GM12873 (cell line): ENCODE measurements around the gene GCC1.

ENCODE experiments used
- TF ChIP-seq, protein P1 (sequence below): IDR thresholded peaks from 2 replicates; pipeline ENCODE4 v1.5.1; 2012; ENCODE audit warnings: low read depth, mild to moderate bottlenecking, moderate library complexity, low read length, control low read depth; ENCODE audit not compliant: insufficient read depth; ENCODE audit errors: missing control alignments

Gene GCC1, protein sequence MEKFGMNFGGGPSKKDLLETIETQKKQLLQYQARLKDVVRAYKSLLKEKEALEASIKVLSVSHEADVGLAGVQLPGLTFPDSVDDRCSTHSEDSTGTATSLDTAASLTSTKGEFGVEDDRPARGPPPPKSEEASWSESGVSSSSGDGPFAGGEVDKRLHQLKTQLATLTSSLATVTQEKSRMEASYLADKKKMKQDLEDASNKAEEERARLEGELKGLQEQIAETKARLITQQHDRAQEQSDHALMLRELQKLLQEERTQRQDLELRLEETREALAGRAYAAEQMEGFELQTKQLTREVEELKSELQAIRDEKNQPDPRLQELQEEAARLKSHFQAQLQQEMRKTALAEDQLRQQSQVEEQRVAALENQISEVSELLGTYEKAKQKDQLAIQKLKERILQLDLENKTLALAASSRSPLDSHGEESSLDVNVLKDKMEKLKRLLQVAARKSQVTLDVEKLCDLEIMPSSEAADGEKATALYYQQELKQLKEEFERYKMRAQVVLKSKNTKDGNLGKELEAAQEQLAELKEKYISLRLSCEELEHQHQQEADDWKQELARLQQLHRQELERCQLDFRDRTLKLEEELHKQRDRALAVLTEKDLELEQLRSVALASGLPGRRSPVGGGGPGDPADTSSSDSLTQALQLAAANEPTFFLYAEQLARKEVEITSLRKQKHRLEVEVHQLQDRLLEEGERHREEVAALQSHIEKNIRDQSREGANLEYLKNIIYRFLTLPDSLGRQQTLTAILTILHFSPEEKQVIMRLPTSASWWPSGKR

DNA sequence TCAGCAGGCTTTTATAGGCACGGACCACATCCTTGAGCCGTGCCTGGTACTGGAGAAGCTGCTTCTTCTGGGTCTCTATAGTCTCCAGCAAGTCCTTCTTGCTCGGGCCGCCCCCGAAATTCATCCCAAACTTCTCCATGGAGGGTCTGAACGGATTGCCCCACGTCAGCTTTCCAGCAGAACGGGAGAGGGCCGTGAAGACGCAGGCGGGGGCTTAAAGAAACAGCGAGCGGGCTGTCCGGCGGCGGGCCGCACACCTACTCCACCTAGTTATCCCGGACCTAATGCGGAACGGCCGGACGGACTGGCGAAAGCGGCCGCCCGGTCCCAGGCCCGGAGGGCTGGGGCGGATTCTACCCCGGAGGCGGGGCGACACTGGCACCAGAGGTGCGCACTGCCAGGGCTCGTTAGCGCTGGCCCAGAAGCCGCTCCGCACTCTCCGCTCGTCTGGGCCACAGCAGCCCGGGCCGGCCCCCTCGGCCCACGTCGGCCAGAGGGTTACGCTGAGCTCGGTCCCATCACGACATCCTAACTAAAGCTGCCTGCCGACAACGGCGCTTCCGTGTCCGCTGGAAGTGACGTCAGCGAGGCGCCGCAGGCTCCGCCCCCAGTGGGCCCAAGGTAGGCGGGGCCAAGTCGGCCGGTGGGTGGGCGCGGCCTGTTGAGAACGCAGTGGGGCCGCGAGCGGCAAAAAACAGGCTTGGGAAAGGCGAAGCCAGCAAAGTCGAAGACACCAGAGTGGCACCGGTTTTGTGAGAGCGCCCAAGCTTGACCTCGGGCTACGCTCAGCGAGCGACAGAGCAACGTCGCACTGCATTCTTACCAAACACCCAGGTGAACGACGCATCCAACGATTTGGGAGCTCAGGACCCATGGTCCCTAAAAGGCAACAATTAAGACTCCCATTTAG lies at the start of gene GCC1:
GCC1 (minus strand) TSS at position 553 of the 910 bp plus-strand sequence; CDS start at position 139, 414 bp downstream.
- TF ChIP-seq, protein P1, sequence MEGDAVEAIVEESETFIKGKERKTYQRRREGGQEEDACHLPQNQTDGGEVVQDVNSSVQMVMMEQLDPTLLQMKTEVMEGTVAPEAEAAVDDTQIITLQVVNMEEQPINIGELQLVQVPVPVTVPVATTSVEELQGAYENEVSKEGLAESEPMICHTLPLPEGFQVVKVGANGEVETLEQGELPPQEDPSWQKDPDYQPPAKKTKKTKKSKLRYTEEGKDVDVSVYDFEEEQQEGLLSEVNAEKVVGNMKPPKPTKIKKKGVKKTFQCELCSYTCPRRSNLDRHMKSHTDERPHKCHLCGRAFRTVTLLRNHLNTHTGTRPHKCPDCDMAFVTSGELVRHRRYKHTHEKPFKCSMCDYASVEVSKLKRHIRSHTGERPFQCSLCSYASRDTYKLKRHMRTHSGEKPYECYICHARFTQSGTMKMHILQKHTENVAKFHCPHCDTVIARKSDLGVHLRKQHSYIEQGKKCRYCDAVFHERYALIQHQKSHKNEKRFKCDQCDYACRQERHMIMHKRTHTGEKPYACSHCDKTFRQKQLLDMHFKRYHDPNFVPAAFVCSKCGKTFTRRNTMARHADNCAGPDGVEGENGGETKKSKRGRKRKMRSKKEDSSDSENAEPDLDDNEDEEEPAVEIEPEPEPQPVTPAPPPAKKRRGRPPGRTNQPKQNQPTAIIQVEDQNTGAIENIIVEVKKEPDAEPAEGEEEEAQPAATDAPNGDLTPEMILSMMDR, result no peak

DNA sequence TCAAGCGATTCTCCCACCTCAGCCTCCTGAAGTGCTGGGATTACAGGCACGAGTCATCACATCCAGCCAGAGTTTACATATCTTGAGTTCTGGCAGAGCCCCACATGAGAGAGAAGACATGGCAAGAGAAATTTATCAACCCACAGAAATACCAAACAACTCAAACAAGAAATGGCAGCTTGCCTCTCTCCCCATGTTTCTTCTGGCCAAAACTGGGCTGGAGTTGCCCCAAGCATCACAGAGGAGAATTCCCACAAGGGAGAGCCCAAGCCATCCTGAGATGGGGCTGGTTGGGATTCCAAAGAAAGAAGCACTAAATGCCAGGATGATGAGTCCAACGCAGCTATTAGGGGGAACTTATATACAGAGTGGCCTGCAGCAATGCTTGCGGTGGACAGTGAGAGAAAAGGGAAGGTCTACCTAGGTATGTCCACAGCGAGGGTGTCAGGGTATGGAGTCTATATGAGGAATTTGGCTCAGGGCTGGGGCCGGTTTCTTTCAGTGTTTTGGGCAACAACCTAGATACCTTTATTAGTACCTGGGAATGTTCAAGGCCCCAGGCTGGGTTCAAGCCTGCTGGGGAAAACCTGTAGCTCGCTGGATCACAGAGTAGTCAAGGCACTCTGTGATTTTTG lies 47.0 kb upstream of the GCC1 start:
- TF ChIP-seq, protein P1, result no peak

DNA sequence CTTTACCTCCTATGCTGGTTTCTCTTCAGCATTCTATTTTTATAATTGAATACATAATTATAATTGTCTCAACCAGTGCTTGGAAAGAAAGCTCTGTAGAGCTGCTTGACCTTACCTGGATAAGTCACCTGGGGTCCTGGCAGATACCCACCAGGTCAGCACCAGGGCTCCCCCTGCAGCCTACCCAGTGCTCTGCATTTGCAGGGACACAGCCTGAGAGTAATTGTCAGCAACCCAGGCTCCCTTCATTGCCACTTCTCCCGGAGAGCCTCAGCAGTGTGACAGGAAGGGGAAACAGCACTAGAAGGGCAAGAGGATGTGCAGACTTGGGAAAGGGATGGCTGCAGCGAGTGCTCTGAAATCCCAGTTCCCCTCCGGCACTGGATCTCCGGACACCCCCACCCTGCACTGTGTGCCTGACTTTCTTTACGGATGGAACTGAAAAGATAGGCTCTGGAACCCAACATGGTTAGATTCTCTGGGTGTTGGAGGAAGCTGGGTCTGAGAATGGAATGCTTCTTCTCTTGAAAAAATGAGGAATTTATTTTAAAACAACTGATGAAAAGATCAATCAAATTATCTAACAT lies 44.0 kb upstream of the GCC1 start:
- TF ChIP-seq, protein P1, result peak; percentile 79

DNA sequence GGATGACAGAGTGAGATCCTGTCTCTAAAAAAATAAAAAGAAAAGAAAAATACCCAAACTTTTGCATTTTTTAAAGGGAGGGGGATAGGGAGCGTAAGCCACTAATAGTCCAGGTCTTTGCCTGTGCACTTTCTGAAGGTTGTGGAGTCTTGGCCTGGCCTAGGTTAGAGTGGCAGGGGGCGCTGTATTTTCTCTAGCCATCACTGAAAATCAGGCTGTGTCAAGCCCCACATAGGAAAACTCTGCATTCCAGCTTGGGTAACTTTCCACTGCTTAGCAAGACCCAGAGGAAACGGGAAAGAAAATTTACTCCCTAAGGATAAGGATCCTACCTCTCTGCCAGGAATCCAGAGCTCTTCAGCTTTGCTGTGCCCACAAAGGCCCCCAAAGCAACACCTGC lies 43.0 kb upstream of the GCC1 start:
- TF ChIP-seq, protein P1, result peak; percentile 29

DNA sequence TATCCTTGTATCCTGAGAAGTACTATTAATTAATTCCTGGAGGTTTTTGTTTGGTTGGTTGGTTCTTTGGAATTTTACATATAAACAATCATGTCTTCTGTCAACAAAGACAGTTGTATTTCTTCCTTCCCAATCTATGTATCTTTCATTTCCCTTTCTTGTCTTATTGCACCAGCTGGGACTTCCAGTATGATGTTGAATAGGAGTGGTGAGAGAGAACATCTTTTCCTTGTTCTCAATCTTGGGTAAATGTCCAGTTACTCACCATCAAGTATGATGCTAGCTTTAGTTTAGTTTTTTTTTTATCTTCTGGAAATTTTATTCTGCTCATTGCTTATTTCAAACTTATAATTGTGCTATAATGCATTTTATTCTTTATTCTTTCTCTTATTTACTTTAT lies 39.9 kb upstream of the GCC1 start:
- TF ChIP-seq, protein P1, result no peak

DNA sequence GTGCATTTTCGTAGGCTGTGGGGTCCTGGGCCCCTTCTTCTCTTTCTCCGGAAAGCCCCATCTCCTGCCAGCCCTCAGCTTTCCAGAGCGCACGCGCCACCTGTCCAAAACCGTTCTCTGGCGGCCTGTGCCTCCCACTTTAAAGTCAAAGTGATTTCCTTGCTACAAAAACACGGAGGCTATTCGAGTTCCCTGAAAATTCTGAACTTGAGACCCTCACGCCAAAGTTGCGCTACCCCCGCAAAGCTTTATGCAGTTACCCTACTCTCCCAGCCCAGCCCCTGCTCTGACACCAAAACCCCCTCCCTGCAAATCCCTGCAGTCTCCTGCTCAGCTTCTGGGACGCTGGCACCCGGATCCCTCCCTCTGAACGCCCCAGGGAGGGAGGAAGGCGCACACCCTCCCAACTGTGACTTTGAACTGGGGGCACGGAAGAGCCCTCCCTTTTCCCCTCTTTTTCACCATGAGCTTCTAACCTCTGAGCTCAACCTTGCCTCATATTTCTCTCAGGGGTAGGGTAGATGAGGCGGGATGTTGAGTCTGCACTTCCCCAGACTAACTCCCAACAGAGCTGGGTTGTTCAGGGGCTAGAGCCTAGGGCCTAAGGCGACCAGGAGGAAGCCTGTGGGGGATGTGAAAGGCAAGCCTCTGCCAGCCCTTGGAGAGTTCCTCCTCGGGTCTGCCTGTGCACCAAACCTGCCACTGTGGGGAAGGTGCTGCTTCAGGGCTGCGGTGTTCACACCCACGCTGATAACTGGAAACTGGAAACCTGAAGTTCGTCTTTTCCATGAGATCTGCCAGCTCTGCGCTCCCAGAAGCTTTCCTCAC lies 35.2 kb upstream of the GCC1 start:
- TF ChIP-seq, protein P1, result no peak
